Caki2 (cell line): ENCODE results near the gene IGFBP3. TPM values are rescaled to one million over a fixed set of nuclear protein-coding genes. Genes with fewer than 3 reads are reported as not detected.

Experiments
- total RNA-seq: library from RNA; depleted of rRNA; stranded (reverse); fragments of >200 nt; shearing (Covaris generic); gene quantifications from 2 replicates; pipeline ENCODE4 v1.2.3, GENCODE V29; 2014; ENCODE audit warnings: low replicate concordance; rRNA removed

The IGFBP3 gene
- total RNA-seq, 1 experiment from 2014 or later: 354 TPM

Other genes starting within 250 kb of the IGFBP3 start
- gene CCDC201, start 48.2 kb downstream of the IGFBP3 start, total RNA-seq: not detected in 2 replicates
- 0.20 and 1.8 TPM in 2 replicates for gene IGFBP1, start 32.8 kb downstream of the IGFBP3 start, total RNA-seq